GM21381 (cell line): ENCODE data around the gene COL5A1.

Experiments used
- ATAC-seq: cut with Tn5 transposase; IDR thresholded peaks from one replicate; pipeline ENCODE4 v1.9.1; 2021; ENCODE audit warnings: mild to moderate bottlenecking, moderate library complexity; ENCODE audit not compliant: unreplicated experiment

Gene COL5A1

GRCh38 chr9:134808447-134808792 is 166.8 kb downstream of the COL5A1 start:
- ATAC-seq: no peak

- no peak for ATAC-seq
Measured at GRCh38 chr9:134809292-134809691, 167.7 kb downstream of the COL5A1 start.

DNA sequence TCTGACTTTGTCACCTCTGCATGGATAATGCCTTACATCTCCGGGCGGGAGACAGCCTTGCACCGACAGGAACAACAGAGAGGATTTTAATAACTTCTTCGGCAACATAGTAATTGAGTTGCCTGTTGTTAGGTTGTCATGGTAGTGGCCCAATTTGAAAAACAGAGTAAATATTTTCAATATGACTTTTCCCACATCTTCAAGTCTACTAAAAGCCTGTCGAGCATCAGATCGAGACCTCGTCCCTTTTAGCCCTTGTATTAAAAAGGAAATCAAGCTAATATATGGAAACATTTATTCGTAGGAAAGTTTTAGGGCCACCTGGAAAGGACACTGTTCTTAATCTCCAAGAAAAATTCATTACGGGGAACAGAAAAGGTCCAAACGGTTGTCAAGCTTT is 168.2 kb downstream of the COL5A1 start:
- no peak for ATAC-seq

GRCh38 chr9:134811079-134811672 is 169.6 kb downstream of the COL5A1 start:
- ATAC-seq: no peak

GRCh38 chr9:134811673-134812342 is 170.2 kb downstream of the COL5A1 start:
- no peak for ATAC-seq

DNA sequence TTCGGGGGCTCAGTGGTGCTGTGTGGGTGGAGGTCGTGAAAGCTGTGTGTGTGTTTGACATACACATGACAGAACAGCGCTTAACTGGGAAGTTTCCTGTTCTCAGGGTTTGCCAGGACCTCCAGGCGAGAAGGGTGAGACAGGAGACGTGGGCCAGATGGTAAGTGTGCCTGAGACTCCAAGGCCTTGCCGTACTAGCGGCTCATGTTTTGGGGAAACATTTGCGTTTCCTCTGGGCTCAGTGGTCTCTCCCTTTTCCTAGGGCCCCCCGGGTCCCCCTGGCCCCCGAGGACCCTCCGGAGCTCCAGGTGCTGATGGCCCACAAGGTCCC is 170.7 kb downstream of the COL5A1 start:
- ATAC-seq: no peak

DNA sequence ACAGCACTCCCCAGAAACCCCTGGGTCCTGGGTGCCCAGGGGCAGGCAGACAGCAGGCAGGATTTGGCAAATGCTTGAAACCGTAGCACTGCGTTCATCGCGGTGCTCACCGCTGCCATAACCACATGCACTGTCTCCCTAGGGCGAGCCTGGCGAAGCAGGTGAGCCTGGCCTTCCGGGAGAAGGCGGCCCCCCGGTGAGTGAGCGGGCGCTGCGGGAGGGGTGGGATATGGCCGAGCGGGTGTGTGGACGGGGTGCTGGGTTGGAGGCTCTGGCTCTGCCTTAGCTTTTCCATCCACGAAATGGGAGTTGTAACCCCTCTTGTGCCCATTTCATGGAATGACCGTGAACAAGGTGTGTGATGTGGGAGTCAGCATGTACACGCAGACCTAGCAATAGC is 172.2 kb downstream of the COL5A1 start:
- no peak for ATAC-seq

GRCh38 chr9:134814598-134815215 is 173.1 kb downstream of the COL5A1 start:
- ATAC-seq: no peak

DNA sequence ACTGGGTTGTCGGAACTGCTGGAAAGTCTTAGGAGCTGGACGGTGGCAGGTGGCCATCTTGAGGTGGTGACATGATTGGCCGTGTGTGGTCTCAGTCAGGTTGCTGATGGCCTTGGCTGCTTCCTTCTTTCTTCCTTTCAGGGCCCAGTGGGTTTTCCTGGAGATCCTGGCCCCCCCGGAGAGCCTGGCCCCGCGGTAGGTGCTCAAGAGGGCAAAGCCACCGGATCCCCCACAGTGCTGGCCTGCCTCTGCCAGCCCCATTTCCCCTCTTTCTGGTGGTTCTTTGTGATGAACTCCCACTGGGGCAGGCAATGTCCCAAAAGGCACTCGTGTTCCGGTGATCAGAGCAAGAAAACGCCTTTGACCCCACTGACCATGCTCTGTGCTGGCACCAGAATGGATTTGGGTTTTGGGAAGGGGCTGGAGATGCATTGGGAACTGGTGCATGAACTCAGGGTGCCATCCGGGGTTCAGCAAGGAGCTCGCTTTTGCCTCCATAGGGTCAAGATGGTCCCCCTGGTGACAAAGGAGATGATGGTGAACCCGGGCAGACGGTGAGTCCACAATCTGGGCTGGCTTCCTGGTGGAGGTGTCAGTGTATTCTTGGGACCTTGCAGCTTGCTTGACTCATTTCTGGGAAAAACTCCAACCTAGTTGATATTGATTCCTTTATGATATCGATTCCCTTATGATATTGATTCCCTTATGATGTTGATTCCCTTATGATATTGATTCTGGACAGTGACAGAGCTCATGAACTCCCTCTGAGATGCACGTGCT is 174.0 kb downstream of the COL5A1 start:
- ATAC-seq: no peak

GRCh38 chr9:134816264-134816663 is 174.7 kb downstream of the COL5A1 start:
- no peak for ATAC-seq

- no peak for ATAC-seq
Measured at GRCh38 chr9:134818000-134818568, 176.5 kb downstream of the COL5A1 start.

GRCh38 chr9:134818591-134818990 is 177.0 kb downstream of the COL5A1 start:
- ATAC-seq: no peak

- ATAC-seq: no peak
Measured at GRCh38 chr9:134820901-134821300, 179.3 kb downstream of the COL5A1 start.

GRCh38 chr9:134822541-134822940 is 180.9 kb downstream of the COL5A1 start:
- no peak for ATAC-seq

DNA sequence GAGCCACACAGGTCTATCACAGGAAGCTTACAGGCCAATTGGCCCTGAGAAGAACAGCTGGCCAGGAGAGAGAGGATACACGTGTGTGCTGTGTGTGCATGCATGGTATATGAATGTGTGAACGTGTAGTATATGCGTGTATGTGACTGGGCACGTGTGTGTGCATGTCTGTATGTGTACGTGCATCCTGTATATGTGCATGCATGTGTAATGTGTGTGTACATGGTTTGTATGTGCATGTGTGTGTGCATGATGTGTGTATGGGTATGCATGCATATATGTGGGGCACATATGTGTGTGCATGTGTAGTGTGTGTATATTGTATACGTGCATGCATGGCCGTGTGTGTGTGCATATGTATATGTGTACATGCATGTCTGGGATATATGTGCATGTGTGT is 182.0 kb downstream of the COL5A1 start:
- ATAC-seq: no peak

- no peak for ATAC-seq
Measured at GRCh38 chr9:134824583-134824982, 183.0 kb downstream of the COL5A1 start.

DNA sequence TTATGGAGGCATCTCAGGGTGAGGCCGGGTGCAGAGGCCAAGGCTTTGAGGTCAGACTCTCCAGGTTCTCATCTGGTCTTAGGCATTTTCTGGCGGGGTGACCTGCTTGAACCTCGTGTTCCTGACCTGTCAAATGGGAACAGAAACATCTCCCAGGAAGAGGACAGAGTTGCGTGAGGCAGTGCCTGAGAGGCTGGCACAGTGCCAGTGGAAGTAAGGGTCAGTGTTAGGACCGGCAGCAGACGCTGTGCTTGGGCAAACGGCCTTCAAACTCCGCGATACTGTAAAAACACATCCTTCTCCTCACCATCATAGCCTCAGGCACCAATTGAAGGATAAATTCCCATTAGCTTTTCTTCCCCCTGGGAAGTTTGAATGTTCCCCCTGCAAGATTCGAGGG is 183.4 kb downstream of the COL5A1 start:
- no peak for ATAC-seq

GRCh38 chr9:134826336-134827285 is 185.0 kb downstream of the COL5A1 start:
- no peak for ATAC-seq

DNA sequence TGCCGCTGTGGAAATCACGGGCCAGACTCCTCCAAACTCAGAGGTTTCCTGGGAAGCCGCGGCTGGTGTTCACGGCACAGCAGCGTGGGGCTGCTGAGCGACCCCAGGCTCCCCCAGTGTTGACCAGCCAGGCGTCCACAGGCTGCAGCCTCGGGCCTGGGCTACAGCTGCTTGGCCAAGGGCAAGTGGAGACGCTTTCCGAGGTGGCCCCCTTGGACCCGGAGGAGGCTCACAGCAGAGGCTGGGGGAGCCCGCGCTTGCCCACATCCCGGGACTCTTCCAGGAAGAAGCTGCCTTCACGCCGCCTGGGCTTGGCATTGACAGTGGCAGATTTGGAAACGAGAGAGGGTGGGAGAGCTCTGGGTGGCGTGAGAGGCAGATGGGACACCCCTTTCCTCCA is 186.0 kb downstream of the COL5A1 start:
- no peak for ATAC-seq

DNA sequence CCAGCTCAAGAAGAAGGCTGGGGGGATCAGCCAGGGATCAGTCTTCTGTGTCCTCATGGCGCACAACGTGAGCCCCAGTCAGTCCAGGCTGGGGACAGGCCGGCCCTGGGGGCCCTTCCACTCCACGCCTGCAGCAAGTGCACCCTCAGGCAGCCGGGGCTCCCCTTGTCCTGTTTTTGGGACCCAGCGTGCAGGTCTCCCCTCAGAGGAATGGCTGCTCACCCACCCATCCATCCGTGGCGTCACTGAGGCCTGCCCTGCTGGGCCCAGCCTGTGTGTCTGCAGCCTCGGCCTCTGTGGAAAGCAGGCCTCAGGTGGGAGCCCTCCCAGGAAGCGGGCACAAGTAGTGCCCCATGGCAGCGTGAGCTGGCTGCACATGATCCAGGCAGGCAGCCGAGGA is 186.4 kb downstream of the COL5A1 start:
- ATAC-seq: no peak
